IPS DF 6.9 (cell line): ENCODE data around the gene KIRREL3.

Experiments used
- DNase-seq: peaks from one replicate; pipeline ENCODE4 v3.0.0-alpha.2; 2013; ENCODE audit warnings: low read depth, low spot score
- H3K27ac ChIP-seq: one replicate; pipeline ENCODE4 v1.5.1; 2013; ENCODE audit warnings: low read length, control low read depth
- H3K27me3 ChIP-seq: 2 replicates; pipeline ENCODE4 v1.6.1; 2013; ENCODE audit warnings: mild to moderate bottlenecking, low read length; ENCODE audit not compliant: control insufficient read depth, insufficient read depth
- H3K36me3 ChIP-seq: 2 replicates; pipeline ENCODE4 v1.6.1; 2013; ENCODE audit warnings: low read length; ENCODE audit not compliant: control insufficient read depth, insufficient read depth
- H3K4me1 ChIP-seq: 2 replicates; pipeline ENCODE4 v1.6.1; 2013; ENCODE audit warnings: low read length; ENCODE audit not compliant: control insufficient read depth, insufficient read depth
- H3K4me3 ChIP-seq: 2 replicates; pipeline ENCODE4 v1.5.1; 2013; ENCODE audit warnings: mild to moderate bottlenecking, low read length
- H3K9me3 ChIP-seq: 2 replicates; pipeline ENCODE4 v1.6.1; 2013; ENCODE audit warnings: low read length, inconsistent platforms; ENCODE audit not compliant: control insufficient read depth, insufficient read depth
- WGBS: extraction: QIAGEN DNeasy Blood & Tissue Kit; methylation state at CpG from one replicate; pipeline ENCODE4 v1.1.7; 2013; ENCODE audit warnings: mixed read lengths, missing lambda C conversion rate; ENCODE audit not compliant: insufficient read length, insufficient coverage; 5-methylcytosine and 5-hydroxymethylcytosine counted together

Gene KIRREL3

GRCh38 chr11:126861796-126862459, 138.6 kb downstream of the KIRREL3 start:
- no peaks in the 10 kb centered on the region for H3K4me1 ChIP-seq
- H3K27ac ChIP-seq = no peak overlapping the region
- no peaks in the 10 kb centered on the region for H3K9me3 ChIP-seq
- WGBS = no CpG with 5 or more reads among the region's 10 CpGs
- no peaks in the 10 kb centered on the region for H3K27me3 ChIP-seq
- H3K4me3 ChIP-seq = no peak overlapping the region
- no peak for DNase-seq
- H3K36me3 ChIP-seq = no peaks in the 10 kb centered on the region

GRCh38 chr11:126857860-126858808, 142.4 kb downstream of the KIRREL3 start:
- H3K27ac ChIP-seq = no peak overlapping the region
- no peak overlapping the region for H3K4me3 ChIP-seq
- no peaks in the 10 kb centered on the region for H3K27me3 ChIP-seq
- DNase-seq = no peak
- H3K36me3 ChIP-seq = no peaks in the 10 kb centered on the region
- H3K4me1 ChIP-seq = no peaks in the 10 kb centered on the region
- no CpG with 5 or more reads among the region's 9 CpGs for WGBS
- no peaks in the 10 kb centered on the region for H3K9me3 ChIP-seq

GRCh38 chr11:126855536-126855935, 145.0 kb downstream of the KIRREL3 start:
- Histone ChIP-seq H3K4me3 (no peak overlapping the region), H3K27ac (no peak overlapping the region), H3K9me3 (no peaks in the 10 kb centered on the region), H3K27me3 (no peaks in the 10 kb centered on the region), H3K4me1 (no peaks in the 10 kb centered on the region), H3K36me3 (no peaks in the 10 kb centered on the region)
- DNase-seq = no peak

GRCh38 chr11:126853732-126854131, 146.8 kb downstream of the KIRREL3 start:
- H3K4me1 ChIP-seq = no peaks in the 10 kb centered on the region
- no peak overlapping the region for H3K4me3 ChIP-seq
- no peaks in the 10 kb centered on the region for H3K9me3 ChIP-seq
- H3K27me3 ChIP-seq = no peaks in the 10 kb centered on the region
- WGBS = no CpG with 5 or more reads among the region's 2 CpGs
- H3K27ac ChIP-seq = no peak overlapping the region
- DNase-seq = no peak
- no peaks in the 10 kb centered on the region for H3K36me3 ChIP-seq

GRCh38 chr11:126844789-126845188, 155.8 kb downstream of the KIRREL3 start:
- H3K36me3 ChIP-seq = no peaks in the 10 kb centered on the region
- no peak overlapping the region for H3K4me3 ChIP-seq
- no peaks in the 10 kb centered on the region for H3K4me1 ChIP-seq
- no peaks in the 10 kb centered on the region for H3K9me3 ChIP-seq
- WGBS = no CpG with 5 or more reads among the region's 2 CpGs
- H3K27me3 ChIP-seq = no peaks in the 10 kb centered on the region
- no peak overlapping the region for H3K27ac ChIP-seq
- no peak for DNase-seq

GRCh38 chr11:126843096-126843495, 157.5 kb downstream of the KIRREL3 start:
- no peak for DNase-seq
- no CpG with 5 or more reads among the region's 5 CpGs for WGBS
- Histone ChIP-seq H3K4me1 (no peaks in the 10 kb centered on the region), H3K4me3 (no peak overlapping the region), H3K36me3 (no peaks in the 10 kb centered on the region), H3K9me3 (no peaks in the 10 kb centered on the region), H3K27ac (no peak overlapping the region), H3K27me3 (no peaks in the 10 kb centered on the region)

- Histone ChIP-seq H3K4me1 (no peaks in the 10 kb centered on the region), H3K27ac (no peak overlapping the region), H3K4me3 (no peak overlapping the region), H3K9me3 (no peaks in the 10 kb centered on the region), H3K27me3 (no peaks in the 10 kb centered on the region), H3K36me3 (no peaks in the 10 kb centered on the region)
- whole genome bisulfite sequencing = no CpG with 5 or more reads among the region's 6 CpGs
- DNase-seq = no peak
Observed at GRCh38 chr11:126841999-126842398, 158.6 kb downstream of the KIRREL3 start.

- Histone ChIP-seq H3K4me3 (no peak overlapping the region), H3K9me3 (peaks cover 2% of the 10 kb centered on the region; the same call in 1 of the 2 replicates), H3K36me3 (no peaks in the 10 kb centered on the region), H3K27me3 (no peaks in the 10 kb centered on the region), H3K27ac (no peak overlapping the region), H3K4me1 (no peaks in the 10 kb centered on the region)
- WGBS = no CpG with 5 or more reads among the region's 3 CpGs
- no peak for DNase-seq
Observed at GRCh38 chr11:126840975-126841374, 159.6 kb downstream of the KIRREL3 start.

- no peaks in the 10 kb centered on the region for H3K4me1 ChIP-seq
- no peak overlapping the region for H3K27ac ChIP-seq
- H3K9me3 ChIP-seq = peaks cover 2% of the 10 kb centered on the region; the same call in 1 of the 2 replicates
- H3K4me3 ChIP-seq = no peak overlapping the region
- no CpG with 5 or more reads among the region's 7 CpGs for WGBS
- H3K36me3 ChIP-seq = no peaks in the 10 kb centered on the region
- DNase-seq = no peak
- H3K27me3 ChIP-seq = no peaks in the 10 kb centered on the region
Observed at GRCh38 chr11:126840201-126840886, 160.2 kb downstream of the KIRREL3 start.

- Histone ChIP-seq H3K36me3 (no peaks in the 10 kb centered on the region), H3K4me1 (no peaks in the 10 kb centered on the region), H3K9me3 (peaks cover 2% of the 10 kb centered on the region; the same call in 1 of the 2 replicates), H3K27ac (no peak overlapping the region), H3K27me3 (no peaks in the 10 kb centered on the region), H3K4me3 (no peak overlapping the region)
- WGBS = no CpG with 5 or more reads among the region's 7 CpGs
- no peak for DNase-seq
Observed at GRCh38 chr11:126839496-126839895, 161.1 kb downstream of the KIRREL3 start.
